HCT116 (cell line): Measurements from ENCODE around the gene CHD1L. TPM values are rescaled to one million over a fixed set of nuclear protein-coding genes. Genes with fewer than 3 reads are reported as not detected.

ENCODE experiments used
- ATAC-seq: fragments of 200-7000 bp; cut with Tn5 transposase; 2 replicates; pipeline ENCODE4 v1.9.1; 2020; ENCODE audit warnings: mild to moderate bottlenecking, moderate library complexity
- BruUV-seq: library from RNA; stranded (reverse); fragments of 400-500 nt; replicated peaks from 2 replicates; lab custom pipeline; 2021; lab: Mats Ljungman, UMichigan
- CTCF ChIA-PET: fragments of 300-600 bp; sonication (Branson Sonifier 250); formaldehyde crosslinking; loops from one replicate; lab custom pipeline; 2021; ENCODE audit warnings: antibody characterized with exemption; lab: Charles Lee
- POLR2A ChIA-PET: fragments of 300-600, 350-600 bp; sonication (Branson Sonifier 250); formaldehyde crosslinking; loops from one replicate; lab custom pipeline; 2021; ENCODE audit warnings: antibody characterized with exemption; lab: Charles Lee
- RAD21 ChIA-PET, 2 experiments: fragments of 300-600 bp; sonication (Branson Sonifier 250); formaldehyde crosslinking; loops; one replicate each; lab custom pipeline; 2023; ENCODE audit warnings: low total read pairs in 2 of 2; ENCODE audit not compliant: uncharacterized antibody in 2 of 2, unreplicated experiment in 2 of 2, low non-redundant PET in 1 of 2; lab: Charles Lee
- DNase-seq: peaks from one replicate; pipeline ENCODE4 v3.0.0-alpha.2; 2010; ENCODE audit warnings: low read depth, low spot score
- H2AFZ ChIP-seq: fragments of 200-600 bp; shearing (Covaris generic), sonication (generic); 2 replicates; pipeline ENCODE4 v1.6.1; 2017; ENCODE audit warnings: low read depth, mixed run types, mixed read lengths, antibody characterized with exemption, low read length; ENCODE audit not compliant: poor library complexity, severe bottlenecking
- H3K27ac ChIP-seq: 2 replicates; pipeline ENCODE4 v1.5.1; 2012; ENCODE audit warnings: low read depth, low read length
- H3K27me3 ChIP-seq: fragments of 200-600 bp; sonication (generic); 2 replicates; pipeline ENCODE4 v1.6.1; 2016; ENCODE audit warnings: mixed run types, low read length, mixed read lengths; ENCODE audit not compliant: insufficient read depth
- H3K36me3 ChIP-seq, 2 experiments: fragments of 200-500 bp in 1 of 2; fragments of 200-600 bp in 1 of 2; sonication (Bioruptor generic) in 1 of 2; sonication (generic) in 1 of 2; 2 replicates each; pipeline versions ENCODE4 v1.5.1 to v1.6.1; 2014 to 2016; ENCODE audit warnings: low read length in 2 of 2, inconsistent platforms in 1 of 2, mixed read lengths in 1 of 2, mixed run types in 1 of 2; ENCODE audit not compliant: insufficient read depth in 2 of 2, control insufficient read depth in 1 of 2
- H3K4me1 ChIP-seq, 2 experiments: fragments of 200-600 bp in 1 of 2; sonication (generic) in 1 of 2; 2 replicates each; pipeline versions ENCODE4 v1.5.1 to v1.6.1; 2012 to 2017; ENCODE audit warnings: low read length in 2 of 2, inconsistent platforms in 1 of 2, mild to moderate bottlenecking in 1 of 2, mixed read lengths in 1 of 2, mixed run types in 1 of 2, moderate library complexity in 1 of 2; ENCODE audit not compliant: insufficient read depth in 2 of 2, control insufficient read depth in 1 of 2
- H3K4me2 ChIP-seq: fragments of 200-600 bp; sonication (generic); 2 replicates; pipeline ENCODE4 v1.6.1; 2017; ENCODE audit warnings: mixed run types, low read length, mixed read lengths
- H3K4me3 ChIP-seq, 2 experiments: fragments of 200-600 bp in 1 of 2; sonication (generic) in 1 of 2; replicated peaks in 1 of 2; 2 replicates each; pipeline ENCODE4 v1.5.1; 2011 to 2016; ENCODE audit warnings: low read length in 2 of 2, control low read depth in 1 of 2, low read depth in 1 of 2, mild to moderate bottlenecking in 1 of 2, mixed read lengths in 1 of 2, mixed run types in 1 of 2
- H3K79me2 ChIP-seq: fragments of 200-600 bp; sonication (generic); 2 replicates; pipeline ENCODE4 v1.6.1; 2017; ENCODE audit warnings: mild to moderate bottlenecking, mixed run types, low read length, moderate library complexity, mixed read lengths; ENCODE audit not compliant: insufficient read depth
- H3K9ac ChIP-seq: fragments of 200-600 bp; sonication (generic); 2 replicates; pipeline ENCODE4 v1.6.1; 2016; ENCODE audit warnings: low read length, mixed read lengths
- H3K9me2 ChIP-seq: fragments of 200-600 bp; sonication (generic), shearing (Covaris generic); 2 replicates; pipeline ENCODE4 v1.6.1; 2017; ENCODE audit warnings: mixed run types, mild to moderate bottlenecking, moderate library complexity; ENCODE audit not compliant: insufficient read depth
- H3K9me3 ChIP-seq, 2 experiments: fragments of 200-500 bp in 1 of 2; fragments of 200-600 bp in 1 of 2; sonication (Bioruptor generic) in 1 of 2; sonication (generic) in 1 of 2; 2 replicates each; pipeline ENCODE4 v1.6.1; 2014 to 2017; ENCODE audit warnings: low read length in 2 of 2, mixed read lengths in 2 of 2, inconsistent platforms in 1 of 2, low read depth in 1 of 2, mild to moderate bottlenecking in 1 of 2, mixed run types in 1 of 2, moderate library complexity in 1 of 2; ENCODE audit not compliant: control insufficient read depth in 1 of 2, insufficient read depth in 1 of 2
- H4K20me1 ChIP-seq: fragments of 200-600 bp; sonication (generic), shearing (Covaris generic); 2 replicates; pipeline ENCODE4 v1.6.1; 2017; ENCODE audit warnings: mixed run types, mild to moderate bottlenecking, moderate library complexity; ENCODE audit not compliant: insufficient read depth
- CBX3 ChIP-seq: IDR thresholded peaks from 2 replicates; pipeline ENCODE4 v1.6.1; 2012; ENCODE audit warnings: low read depth
- CTCF ChIP-seq, 3 experiments: fragments of 200-600 bp in 1 of 3; sonication (generic) in 1 of 3; IDR thresholded peaks in 2 of 3; conservative IDR thresholded peaks in 1 of 3; 2 replicates each; pipeline ENCODE4 v1.5.1; 2012 to 2017; ENCODE audit warnings: low read depth in 2 of 3, low read length in 2 of 3, antibody characterized with exemption in 1 of 3, borderline replicate concordance in 1 of 3, control low read depth in 1 of 3, mild to moderate bottlenecking in 1 of 3, mixed read lengths in 1 of 3, mixed run types in 1 of 3, moderate library complexity in 1 of 3; ENCODE audit not compliant: insufficient read depth in 1 of 3
- JUND ChIP-seq: IDR thresholded peaks from 2 replicates; pipeline ENCODE4 v1.6.1; 2012
- REST ChIP-seq: IDR thresholded peaks from 2 replicates; pipeline ENCODE4 v1.6.1; 2012; ENCODE audit warnings: low read depth
- SP1 ChIP-seq: IDR thresholded peaks from 2 replicates; pipeline ENCODE4 v1.6.1; 2012; ENCODE audit warnings: low read depth
- intact Hi-C: fragments of 100-400 bp; cut with micrococcal nuclease; formaldehyde crosslinking; loops from 2 replicates; pipeline ENCODE4 v1.10.0; 2022
- total RNA-seq: library from RNA; stranded (reverse); gene quantifications from one replicate; pipeline ENCODE4 v1.2.1, GENCODE V29; 2021; ENCODE audit not compliant: unreplicated experiment

CHD1L gene
- total RNA-seq, 1 experiment from 2014 or later: 52.0 TPM

- no peak overlapping the region for H3K9ac ChIP-seq
- H3K9me2 ChIP-seq: no peaks in the 10 kb centered on the region
- RAD21 ChIA-PET: no interaction called here
- no peaks in the 10 kb centered on the region for H3K9me3 ChIP-seq
- H3K27me3 ChIP-seq: peaks cover 18% of the 10 kb centered on the region
- no peaks in the 10 kb centered on the region for H3K79me2 ChIP-seq
- no peak for ATAC-seq
- H3K4me2 ChIP-seq: no peak overlapping the region
- POLR2A ChIA-PET: no interaction called here
- H3K4me1 ChIP-seq: no peaks in the 10 kb centered on the region
- no peak for TF ChIP-seq CBX3
- TF ChIP-seq REST: no peak
- TF ChIP-seq CTCF (IDR thresholded peaks at IDR 0.05 in 2 of 3, conservative IDR thresholded peaks at IDR 0.05 in 1 of 3; ENCODE audit: borderline replicate concordance in 1 of 3, insufficient read depth in 1 of 3, low read depth in 2 of 3, low read length in 2 of 3): no peak
- TF ChIP-seq SP1: no peak
- no peak for TF ChIP-seq JUND
- TF ChIP-seq, all 23 proteins: peak for 0
- no peaks in the 10 kb centered on the region for H4K20me1 ChIP-seq
- H3K36me3 ChIP-seq: no peaks in the 10 kb centered on the region
- CTCF ChIA-PET: no interaction called here
- intact Hi-C loops: no loop called here
- no peak overlapping the region for H2AFZ ChIP-seq
- H3K4me3 ChIP-seq: no peak overlapping the region
- no TSS peak for BruUV-seq
- H3K27ac ChIP-seq: no peak overlapping the region
- no peak for DNase-seq
These were observed 93.8 kb downstream of the CHD1L start for GRCh38 chr1:147336291-147336690.
